AG10803 (cell line): Measurements from ENCODE around the gene KCNS1.

Experiments
- DNase-seq: peaks from one replicate; pipeline ENCODE4 v3.0.0; 2010; ENCODE audit warnings: low read depth
- H3K4me3 ChIP-seq: 2 replicates; pipeline ENCODE4 v1.5.1; 2011; ENCODE audit warnings: mild to moderate bottlenecking, low read length, control low read depth
- TF ChIP-seq, protein P1 (sequence below): conservative IDR thresholded peaks from 2 replicates; pipeline ENCODE4 v1.5.1; 2011; ENCODE audit warnings: mild to moderate bottlenecking, low read length, control low read depth, inconsistent platforms

KCNS1 gene

DNA sequence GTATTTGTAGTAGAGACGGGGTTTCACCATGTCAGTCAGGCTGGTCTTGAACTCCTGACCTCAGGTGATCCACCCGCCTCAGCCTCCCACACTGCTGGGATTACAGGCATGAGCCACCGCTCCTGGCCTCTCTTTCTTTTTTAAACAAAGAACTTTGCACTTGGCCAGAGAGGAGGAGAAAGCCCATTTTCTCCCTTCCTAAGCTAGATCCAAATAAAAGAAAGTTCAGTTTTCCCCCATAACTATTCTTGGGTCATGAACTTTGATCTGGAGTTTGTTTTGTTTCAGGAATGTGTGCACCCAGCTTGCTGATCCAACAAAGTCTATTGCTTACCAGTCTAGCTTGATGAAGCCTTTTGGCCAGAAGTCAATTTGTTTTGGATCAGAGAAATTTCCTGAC is 23.4 kb downstream of the KCNS1 start:
- DNase-seq = no peak
- H3K4me3 ChIP-seq = no peak overlapping the region
- TF ChIP-seq, protein P1, sequence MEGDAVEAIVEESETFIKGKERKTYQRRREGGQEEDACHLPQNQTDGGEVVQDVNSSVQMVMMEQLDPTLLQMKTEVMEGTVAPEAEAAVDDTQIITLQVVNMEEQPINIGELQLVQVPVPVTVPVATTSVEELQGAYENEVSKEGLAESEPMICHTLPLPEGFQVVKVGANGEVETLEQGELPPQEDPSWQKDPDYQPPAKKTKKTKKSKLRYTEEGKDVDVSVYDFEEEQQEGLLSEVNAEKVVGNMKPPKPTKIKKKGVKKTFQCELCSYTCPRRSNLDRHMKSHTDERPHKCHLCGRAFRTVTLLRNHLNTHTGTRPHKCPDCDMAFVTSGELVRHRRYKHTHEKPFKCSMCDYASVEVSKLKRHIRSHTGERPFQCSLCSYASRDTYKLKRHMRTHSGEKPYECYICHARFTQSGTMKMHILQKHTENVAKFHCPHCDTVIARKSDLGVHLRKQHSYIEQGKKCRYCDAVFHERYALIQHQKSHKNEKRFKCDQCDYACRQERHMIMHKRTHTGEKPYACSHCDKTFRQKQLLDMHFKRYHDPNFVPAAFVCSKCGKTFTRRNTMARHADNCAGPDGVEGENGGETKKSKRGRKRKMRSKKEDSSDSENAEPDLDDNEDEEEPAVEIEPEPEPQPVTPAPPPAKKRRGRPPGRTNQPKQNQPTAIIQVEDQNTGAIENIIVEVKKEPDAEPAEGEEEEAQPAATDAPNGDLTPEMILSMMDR = no peak

DNA sequence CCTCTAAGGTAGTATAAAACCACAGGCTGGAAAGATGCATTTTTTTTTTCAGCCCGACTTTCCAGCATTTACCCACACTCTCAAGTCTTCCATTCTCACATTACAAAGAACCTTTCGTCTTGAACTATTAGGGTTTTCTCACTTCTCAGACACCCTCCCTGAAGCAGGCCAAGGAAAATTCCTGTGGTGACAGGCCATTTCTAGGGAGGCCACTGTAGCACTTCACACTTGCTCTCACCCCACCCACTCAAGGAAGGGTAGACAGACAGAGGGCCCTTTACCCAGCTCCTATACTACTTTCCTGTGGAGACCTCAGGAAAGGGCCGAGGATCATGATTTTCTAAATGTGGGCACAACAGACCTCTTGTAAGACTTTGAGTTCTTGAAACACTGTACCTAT is 27.7 kb downstream of the KCNS1 start:
- TF ChIP-seq, protein P1 = no peak
- DNase-seq = no peak
- H3K4me3 ChIP-seq = no peak overlapping the region

DNA sequence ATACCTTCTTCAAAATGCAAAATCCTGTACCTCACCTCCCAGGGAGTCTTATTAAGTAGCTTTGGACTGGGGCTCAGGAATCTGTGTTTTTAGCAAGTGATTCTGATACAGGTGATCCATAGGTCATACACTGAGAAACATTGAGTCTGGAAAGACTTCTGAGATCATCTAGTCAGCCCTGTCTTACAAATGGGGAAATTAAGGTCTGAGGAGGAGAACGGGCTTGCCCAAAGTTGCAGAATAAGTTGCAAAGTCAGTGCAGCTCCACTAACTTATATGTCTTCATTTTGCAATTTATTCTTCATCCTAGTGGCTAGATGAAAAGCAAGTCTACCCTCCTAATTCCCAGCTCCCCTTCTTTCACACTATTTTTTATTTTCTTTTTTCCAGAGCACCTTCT is 28.9 kb downstream of the KCNS1 start:
- TF ChIP-seq, protein P1 = no peak
- H3K4me3 ChIP-seq = no peak overlapping the region
- DNase-seq = no peak

DNA sequence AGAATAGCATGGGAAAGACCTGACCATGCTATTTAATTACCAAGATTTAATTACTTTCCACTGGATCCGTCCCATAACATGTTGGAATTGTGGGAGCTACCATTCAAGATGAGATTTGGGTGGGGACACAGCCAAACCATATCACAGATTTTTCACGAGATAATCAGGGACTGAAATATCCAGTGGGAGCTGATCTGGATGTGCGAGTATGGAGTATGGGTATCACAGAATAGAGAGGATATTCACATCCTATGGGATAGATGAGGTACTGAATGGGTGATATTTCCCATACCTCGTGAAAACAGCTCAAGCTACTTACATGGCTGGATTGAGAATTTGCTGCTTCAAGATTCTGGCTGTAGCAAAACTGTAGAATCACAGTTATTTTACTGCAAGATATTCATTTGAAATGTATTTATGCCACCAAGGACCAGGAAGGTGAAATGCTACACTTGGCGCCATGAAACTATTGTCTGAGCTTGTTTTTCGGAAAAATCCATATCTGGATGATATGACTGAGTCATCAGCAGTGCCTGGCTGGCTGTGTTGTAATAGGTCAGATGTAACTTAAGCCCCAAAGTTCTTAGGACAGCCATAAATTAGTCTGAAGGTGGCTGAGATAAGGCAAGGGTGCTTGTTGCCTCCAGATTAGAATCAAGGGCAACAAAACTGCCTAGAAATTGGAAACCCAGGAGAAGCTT is 29.8 kb downstream of the KCNS1 start:
- DNase-seq = no peak
- no peak overlapping the region for H3K4me3 ChIP-seq
- TF ChIP-seq, protein P1 = no peak

DNA sequence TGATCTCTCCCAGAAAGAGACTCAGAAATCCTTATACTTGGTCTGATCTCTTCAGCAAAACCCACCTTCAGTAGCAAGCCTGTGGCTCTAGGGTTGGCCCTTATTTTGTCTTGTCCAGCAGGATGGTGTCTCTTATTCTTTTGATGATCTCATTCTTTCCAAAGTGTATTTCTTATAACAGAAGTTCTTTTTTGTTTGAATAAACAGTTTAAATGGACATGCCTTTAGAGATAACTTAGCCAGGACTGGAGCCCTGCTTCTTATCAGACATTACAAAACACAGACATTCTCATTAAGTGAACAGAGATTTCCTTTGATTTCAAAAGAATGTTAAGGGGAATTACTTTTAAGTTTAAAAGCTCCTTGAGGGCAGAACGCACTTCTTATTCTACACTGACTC is 31.7 kb downstream of the KCNS1 start:
- TF ChIP-seq, protein P1 = no peak
- H3K4me3 ChIP-seq = no peak overlapping the region
- DNase-seq = no peak

DNA sequence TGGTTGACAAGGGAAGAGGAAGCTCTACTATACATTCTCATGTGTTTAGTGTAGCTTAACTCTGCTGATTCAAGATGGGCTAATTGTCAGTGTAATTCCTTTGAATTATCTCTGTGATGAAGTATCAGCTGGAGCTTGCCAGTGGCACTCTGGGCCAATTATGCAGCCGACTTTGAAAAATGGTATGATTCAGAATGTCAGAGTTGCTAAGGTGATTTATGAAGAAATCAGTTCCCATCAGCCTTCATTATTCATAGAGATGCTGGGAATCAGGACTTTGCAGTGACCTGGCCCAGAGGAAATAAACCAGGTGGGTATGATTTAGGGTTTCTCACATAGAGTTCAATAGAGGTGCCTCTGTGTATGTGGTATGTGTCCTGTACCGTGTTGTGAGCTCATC is 33.4 kb downstream of the KCNS1 start:
- no peak overlapping the region for H3K4me3 ChIP-seq

DNA sequence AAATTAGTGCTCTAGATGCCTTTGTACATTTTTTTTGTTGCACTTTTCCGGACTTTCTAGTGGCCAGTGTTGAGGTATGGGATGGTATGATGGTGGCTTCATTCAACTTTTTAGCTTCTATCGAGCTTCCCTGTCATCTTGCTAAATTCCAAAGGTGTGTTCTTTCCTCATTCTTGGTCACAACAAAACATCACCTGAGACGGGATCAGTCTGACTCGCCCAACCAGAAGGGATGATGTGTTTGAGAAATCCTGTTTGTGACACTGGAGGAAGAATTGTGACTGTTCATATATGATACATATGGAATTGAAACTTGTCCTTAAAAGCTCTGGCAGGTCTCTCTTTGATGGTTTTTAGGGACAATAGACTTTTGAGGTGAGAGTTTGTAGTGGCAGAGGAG is 33.8 kb downstream of the KCNS1 start:
- TF ChIP-seq, protein P1 = no peak
- no peak for DNase-seq
- no peak overlapping the region for H3K4me3 ChIP-seq

More for the DNA sequence above, 33.4 kb downstream of the KCNS1 start:
- DNase-seq = peak; percentile 37
- TF ChIP-seq, protein P1 = no peak
